Neural crest cell (in vitro differentiated cells): ENCODE data around the gene SPOCK2. TPM values are rescaled to one million over a fixed set of nuclear protein-coding genes. Genes with fewer than 3 reads are reported as not detected.
A peak's percentile ranks its signal among the peaks of the same experiment; 100 is the strongest.

Experiments
- DNase-seq: peaks from one replicate; pipeline ENCODE4 v3.0.0; 2021; ENCODE audit warnings: low read depth, mixed read lengths, low spot score
- H3K27ac Mint-ChIP-seq: one replicate; pipeline ENCODE4 v1.8.0; 2021; ENCODE audit warnings: mild to moderate bottlenecking, mixed read lengths; ENCODE audit not compliant: unreplicated experiment
- H3K27me3 Mint-ChIP-seq: 2 replicates; pipeline ENCODE4 v1.8.0; 2021; ENCODE audit warnings: low read depth, mild to moderate bottlenecking, mixed read lengths
- H3K36me3 Mint-ChIP-seq: 2 replicates; pipeline ENCODE4 v1.8.0; 2021; ENCODE audit warnings: low read depth, mild to moderate bottlenecking, mixed read lengths
- H3K4me1 Mint-ChIP-seq: 2 replicates; pipeline ENCODE4 v1.8.0; 2021; ENCODE audit warnings: mixed read lengths
- H3K4me3 Mint-ChIP-seq: one replicate; pipeline ENCODE4 v1.8.0; 2021; ENCODE audit warnings: mild to moderate bottlenecking, mixed read lengths
- H3K9me3 Mint-ChIP-seq: 2 replicates; pipeline ENCODE4 v1.8.0; 2021; ENCODE audit warnings: mixed read lengths
- total RNA-seq: library from RNA; stranded (reverse); gene quantifications from 2 replicates; pipeline ENCODE4 v1.2.1, GENCODE V29; 2021
- TF ChIP-seq, protein P1 (sequence below): fragments of 200-600 bp; sonication (generic); conservative IDR thresholded peaks from 2 replicates; pipeline ENCODE4 v1.5.0; 2021; ENCODE audit warnings: antibody characterized with exemption, mild to moderate bottlenecking

SPOCK2 gene
- total RNA-seq, 1 donor from 2014 or later = 1.4 TPM

DNA sequence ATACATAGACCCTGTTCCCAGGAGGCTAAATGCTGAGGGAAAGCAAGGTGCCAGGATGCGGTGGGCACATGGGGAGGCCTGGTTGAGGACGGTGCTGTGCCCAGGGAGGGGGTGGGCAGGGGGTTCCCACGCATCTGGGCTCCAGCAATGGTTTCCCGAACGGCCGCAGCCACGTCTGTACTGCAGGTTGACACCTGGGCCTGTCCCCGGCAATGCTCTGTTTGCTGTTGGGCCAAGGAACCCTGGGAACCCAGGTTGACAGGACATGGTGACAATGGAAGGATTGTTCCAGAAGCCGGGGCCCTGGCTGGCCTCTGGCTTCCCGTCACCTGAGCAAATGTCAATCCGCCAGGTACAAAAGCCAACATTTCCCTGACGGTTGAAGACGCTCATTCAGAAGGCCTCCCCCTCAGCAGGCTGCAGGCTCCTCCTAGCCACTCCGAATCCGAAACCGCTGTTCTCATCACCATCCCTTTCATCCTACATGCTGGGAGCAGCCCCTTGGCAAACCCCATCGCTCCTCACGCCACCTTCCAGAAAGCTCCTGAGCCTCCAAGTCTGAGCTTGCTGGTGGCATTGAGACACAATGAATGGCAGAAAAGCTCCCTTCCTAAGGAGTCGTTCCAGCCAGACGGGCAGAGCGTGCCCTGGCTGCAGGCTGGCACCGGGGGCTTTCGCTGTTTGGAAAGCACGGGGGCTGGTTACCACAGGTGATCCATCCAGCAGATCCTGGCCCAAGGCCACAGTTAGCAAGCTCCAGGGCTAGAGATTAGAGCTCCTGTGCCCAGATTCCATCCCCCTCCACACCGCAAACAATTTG lies 31.2 kb downstream of the SPOCK2 start:
- DNase-seq = no peak
- H3K4me1 Mint-ChIP-seq = peaks cover 7% of the 10 kb centered on the region
- H3K27ac Mint-ChIP-seq = no peak overlapping the region
- no peaks in the 10 kb centered on the region for H3K36me3 Mint-ChIP-seq
- TF ChIP-seq, protein P1, sequence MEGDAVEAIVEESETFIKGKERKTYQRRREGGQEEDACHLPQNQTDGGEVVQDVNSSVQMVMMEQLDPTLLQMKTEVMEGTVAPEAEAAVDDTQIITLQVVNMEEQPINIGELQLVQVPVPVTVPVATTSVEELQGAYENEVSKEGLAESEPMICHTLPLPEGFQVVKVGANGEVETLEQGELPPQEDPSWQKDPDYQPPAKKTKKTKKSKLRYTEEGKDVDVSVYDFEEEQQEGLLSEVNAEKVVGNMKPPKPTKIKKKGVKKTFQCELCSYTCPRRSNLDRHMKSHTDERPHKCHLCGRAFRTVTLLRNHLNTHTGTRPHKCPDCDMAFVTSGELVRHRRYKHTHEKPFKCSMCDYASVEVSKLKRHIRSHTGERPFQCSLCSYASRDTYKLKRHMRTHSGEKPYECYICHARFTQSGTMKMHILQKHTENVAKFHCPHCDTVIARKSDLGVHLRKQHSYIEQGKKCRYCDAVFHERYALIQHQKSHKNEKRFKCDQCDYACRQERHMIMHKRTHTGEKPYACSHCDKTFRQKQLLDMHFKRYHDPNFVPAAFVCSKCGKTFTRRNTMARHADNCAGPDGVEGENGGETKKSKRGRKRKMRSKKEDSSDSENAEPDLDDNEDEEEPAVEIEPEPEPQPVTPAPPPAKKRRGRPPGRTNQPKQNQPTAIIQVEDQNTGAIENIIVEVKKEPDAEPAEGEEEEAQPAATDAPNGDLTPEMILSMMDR = no peak
- H3K27me3 Mint-ChIP-seq = no peaks in the 10 kb centered on the region
- H3K9me3 Mint-ChIP-seq = no peaks in the 10 kb centered on the region
- no peak overlapping the region for H3K4me3 Mint-ChIP-seq

DNA sequence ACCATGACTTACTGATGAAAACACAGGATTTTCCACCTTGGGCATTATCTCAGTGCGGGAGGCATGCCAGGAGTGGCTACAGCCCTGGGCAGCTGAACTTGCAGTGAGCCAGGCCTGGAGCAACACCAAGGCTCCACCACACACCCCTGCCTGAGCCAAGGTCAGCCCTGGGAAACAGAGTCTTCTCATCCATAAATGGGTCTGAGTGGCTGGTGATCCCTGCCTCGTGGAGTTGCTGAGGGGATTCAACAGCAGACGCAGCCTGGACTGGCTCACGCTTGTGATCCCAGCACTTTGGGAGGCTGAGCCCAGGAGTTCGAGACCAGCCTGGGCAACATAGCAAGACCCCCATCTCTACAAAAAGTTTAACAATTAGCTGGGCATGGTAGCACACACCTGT lies 32.2 kb downstream of the SPOCK2 start:
- Mint-ChIP-seq H3K4me1 (peaks cover 10% of the 10 kb centered on the region), H3K27ac (peak overlapping the region; percentile 19), H3K9me3 (no peaks in the 10 kb centered on the region), H3K36me3 (no peaks in the 10 kb centered on the region), H3K4me3 (no peak overlapping the region), H3K27me3 (no peaks in the 10 kb centered on the region)
- no peak for DNase-seq
- TF ChIP-seq, protein P1 = no peak

DNA sequence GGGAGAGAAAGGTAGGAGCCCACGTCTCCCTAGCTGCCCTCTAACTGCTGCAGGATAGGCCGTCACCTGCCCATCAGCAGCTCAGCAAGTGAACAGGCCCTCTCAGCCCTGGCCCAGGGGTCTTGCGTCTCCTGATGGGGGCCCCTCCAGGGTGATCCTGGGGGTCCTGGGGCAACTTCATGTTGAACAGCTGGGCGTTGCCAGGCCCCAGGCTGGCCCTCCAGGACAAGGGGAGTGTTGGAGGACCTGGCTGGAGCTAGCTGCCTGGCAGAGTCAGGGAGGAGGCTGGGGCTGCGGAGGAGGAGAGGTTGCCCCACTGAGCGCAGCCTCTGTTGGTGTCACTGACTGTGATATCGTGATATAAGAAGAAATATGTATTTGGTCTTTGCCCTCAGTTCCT lies 34.7 kb downstream of the SPOCK2 start:
- Mint-ChIP-seq H3K27me3 (no peaks in the 10 kb centered on the region), H3K9me3 (peaks cover 7% of the 10 kb centered on the region), H3K4me3 (no peak overlapping the region), H3K36me3 (no peaks in the 10 kb centered on the region), H3K27ac (no peak overlapping the region), H3K4me1 (peaks cover 15% of the 10 kb centered on the region)
- TF ChIP-seq, protein P1 = no peak
- no peak for DNase-seq

DNA sequence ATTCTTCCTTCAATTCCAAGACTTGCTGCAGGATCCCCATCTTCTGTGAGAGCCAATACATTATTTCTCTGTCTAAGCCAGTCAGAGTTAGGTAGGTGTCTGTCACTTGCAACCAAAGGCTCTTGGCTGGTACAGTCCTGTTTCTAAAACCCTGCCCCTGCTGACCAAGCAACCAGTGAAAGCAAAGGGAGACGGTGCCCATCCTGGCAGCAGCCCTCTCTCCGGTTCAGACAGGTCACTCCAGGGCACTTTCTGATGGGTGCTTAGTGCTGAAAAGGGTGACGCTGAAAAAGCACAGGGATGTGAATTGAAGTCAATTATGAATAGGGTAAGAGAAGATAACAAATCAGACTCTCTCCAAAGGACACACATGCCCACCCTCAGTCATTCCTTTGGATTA lies 37.5 kb downstream of the SPOCK2 start:
- H3K27me3 Mint-ChIP-seq = no peaks in the 10 kb centered on the region
- no peaks in the 10 kb centered on the region for H3K36me3 Mint-ChIP-seq
- H3K4me1 Mint-ChIP-seq = peaks cover 16% of the 10 kb centered on the region
- peaks cover 7% of the 10 kb centered on the region for H3K9me3 Mint-ChIP-seq
- no peak for DNase-seq
- TF ChIP-seq, protein P1 = no peak
- no peak overlapping the region for H3K4me3 Mint-ChIP-seq
- H3K27ac Mint-ChIP-seq = no peak overlapping the region

DNA sequence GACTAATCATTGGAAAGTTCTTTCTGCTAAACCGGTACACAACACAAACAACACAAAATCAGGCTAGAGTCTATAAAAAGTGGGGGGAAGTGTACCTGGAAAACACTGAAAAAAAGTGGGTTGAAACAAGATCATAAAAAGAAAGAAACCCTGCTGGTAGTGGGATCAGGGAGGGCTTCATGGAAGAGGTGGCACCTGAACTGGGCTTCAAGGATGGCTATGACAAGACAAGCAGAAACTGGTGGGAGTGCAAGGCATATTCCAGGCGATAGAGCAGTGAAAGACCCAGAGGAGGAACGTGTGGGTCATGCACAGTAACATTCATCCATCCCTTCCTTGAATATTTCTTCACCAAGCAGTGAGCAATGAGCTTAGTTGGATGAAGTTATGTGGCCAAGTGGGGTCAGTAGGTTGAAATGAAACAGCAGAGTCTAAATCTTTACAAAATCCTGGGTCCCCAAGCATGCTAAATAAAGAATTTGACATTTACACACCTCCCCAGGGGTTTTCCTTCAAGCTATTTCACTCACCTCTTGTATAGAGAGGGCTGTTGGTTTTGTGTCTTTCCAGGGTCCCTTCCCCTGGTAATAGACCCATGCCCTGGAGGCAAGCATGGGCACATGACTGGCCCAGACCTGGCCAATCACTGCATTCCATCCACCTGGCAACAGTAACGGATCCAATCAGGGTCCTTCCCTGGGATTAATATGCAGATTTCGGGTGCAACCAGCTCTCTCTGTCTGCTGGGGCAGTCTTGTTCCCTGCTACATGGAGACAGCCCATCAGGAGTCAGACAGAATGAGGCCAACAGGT lies 38.2 kb downstream of the SPOCK2 start:
- H3K27me3 Mint-ChIP-seq = no peaks in the 10 kb centered on the region
- H3K4me1 Mint-ChIP-seq = peaks cover 12% of the 10 kb centered on the region
- TF ChIP-seq, protein P1 = no peak
- no peaks in the 10 kb centered on the region for H3K36me3 Mint-ChIP-seq
- no peak overlapping the region for H3K27ac Mint-ChIP-seq
- no peak for DNase-seq
- H3K9me3 Mint-ChIP-seq = peaks cover 7% of the 10 kb centered on the region
- no peak overlapping the region for H3K4me3 Mint-ChIP-seq
